Measurements from ENCODE around the gene ICAM4.

The ICAM4 gene

GRCh38 chr19:10284960-10285278 is 1.8 kb upstream of the ICAM4 start:
- no peak for TF ChIP-seq CTCF (IDR thresholded peaks at IDR 0.05; ENCODE audit: extremely low read depth, insufficient read depth, missing control alignments)
- in situ Hi-C loops (cut with MboI; ENCODE audit: low pct_unique_long_range_greater_than_20kb, low sequenced_read_pairs, unreplicated experiment), result no loop called here

GRCh38 chr19:10285393-10285792 is 1.4 kb upstream of the ICAM4 start:
- no peak for TF ChIP-seq CTCF (IDR thresholded peaks at IDR 0.05; ENCODE audit: extremely low read depth, insufficient read depth, missing control alignments)
- in situ Hi-C loops (cut with MboI; ENCODE audit: low pct_unique_long_range_greater_than_20kb, low sequenced_read_pairs, unreplicated experiment), result no loop called here
- no peak for DNase-seq (ENCODE audit: low spot score)

More at GRCh38 chr19:10284960-10285278, 1.8 kb upstream of the ICAM4 start:
- no peak for DNase-seq (ENCODE audit: low spot score)

- DNase-seq (ENCODE audit: low spot score), result peak; percentile 81
- in situ Hi-C loops (cut with MboI; ENCODE audit: low pct_unique_long_range_greater_than_20kb, low sequenced_read_pairs, unreplicated experiment), result no loop called here
- TF ChIP-seq CTCF (IDR thresholded peaks at IDR 0.05; ENCODE audit: extremely low read depth, insufficient read depth, missing control alignments), result no peak
Observed at GRCh38 chr19:10288662-10289166, 2.0 kb downstream of the ICAM4 start.

GRCh38 chr19:10289167-10289835 is 2.5 kb downstream of the ICAM4 start:
- DNase-seq (ENCODE audit: low spot score), result peak; percentile 75
- in situ Hi-C loops (cut with MboI; ENCODE audit: low pct_unique_long_range_greater_than_20kb, low sequenced_read_pairs, unreplicated experiment), result no loop called here
- no peak for TF ChIP-seq CTCF (IDR thresholded peaks at IDR 0.05; ENCODE audit: extremely low read depth, insufficient read depth, missing control alignments)

GRCh38 chr19:10289836-10290356 is 3.1 kb downstream of the ICAM4 start, which contains the start of gene ICAM5:
Gene ICAM5, plus strand, starts transcription at chr19:10289952. Its CDS starts 92 bp downstream, at chr19:10290044.
- no peak for TF ChIP-seq CTCF (IDR thresholded peaks at IDR 0.05; ENCODE audit: extremely low read depth, insufficient read depth, missing control alignments)
- in situ Hi-C loops (cut with MboI; ENCODE audit: low pct_unique_long_range_greater_than_20kb, low sequenced_read_pairs, unreplicated experiment), result no loop called here
- peak; percentile 58 for DNase-seq (ENCODE audit: low spot score)

- no peak for TF ChIP-seq CTCF (IDR thresholded peaks at IDR 0.05; ENCODE audit: extremely low read depth, insufficient read depth, missing control alignments)
- DNase-seq (ENCODE audit: low spot score), result no peak
- in situ Hi-C loops (cut with MboI; ENCODE audit: low pct_unique_long_range_greater_than_20kb, low sequenced_read_pairs, unreplicated experiment), result no loop called here
Observed at GRCh38 chr19:10290357-10290875, 3.7 kb downstream of the ICAM4 start.
